Measurements from ENCODE around the gene UBTD2. TPM values are rescaled to one million over a fixed set of nuclear protein-coding genes. Genes with fewer than 3 reads are reported as not detected.
A peak's percentile ranks its signal among the peaks of the same experiment; 100 is the strongest.

The UBTD2 gene
- total and polyA plus RNA-seq, 2 donors from 2014 or later: 12.9 to 17.8 TPM

- FAIRE-seq (no peak), DNase-seq (no peak)
- H3K36me3 ChIP-seq (ENCODE audit: control insufficient read depth in 2 of 3, insufficient read depth in 3 of 3, low read length in 3 of 3): no peaks in the 10 kb centered on the region
- intact Hi-C loops (cut with DNase I): no loop called here
- H3K4me1 ChIP-seq (ENCODE audit: control insufficient read depth in 2 of 3, insufficient read depth in 2 of 3, low read depth in 1 of 3, low read length in 3 of 3): peaks cover 0 to 7% (median 0%) of the 10 kb centered on the region in 3 donors
- H3K4me3 ChIP-seq (ENCODE audit: low read length in 3 of 3): no peak overlapping the region
- no peak for TF ChIP-seq CTCF (IDR thresholded peaks at IDR 0.05; ENCODE audit: borderline replicate concordance, extremely low read depth, insufficient read depth)
- no peaks in the 10 kb centered on the region for H3K27me3 ChIP-seq (ENCODE audit: control insufficient read depth, insufficient read depth, low read length)
- H3K27ac ChIP-seq (ENCODE audit: low read depth in 2 of 2, low read length in 2 of 2): no peak overlapping the region
- no peak overlapping the region for H3K9ac ChIP-seq (ENCODE audit: low read length in 3 of 3)
- no peaks in the 10 kb centered on the region for H3K9me3 ChIP-seq (ENCODE audit: control insufficient read depth in 2 of 3, insufficient read depth in 1 of 3, low read length in 3 of 3)
Measured at GRCh38 chr5:172274951-172275753, 8.4 kb downstream of the UBTD2 start.

- H3K9me3 ChIP-seq (ENCODE audit: control insufficient read depth in 2 of 3, insufficient read depth in 1 of 3, low read length in 3 of 3): no peaks in the 10 kb centered on the region
- H3K9ac ChIP-seq (ENCODE audit: low read length in 3 of 3): no peak overlapping the region
- no peaks in the 10 kb centered on the region for H3K27me3 ChIP-seq (ENCODE audit: control insufficient read depth, insufficient read depth, low read length)
- no peak overlapping the region for H3K27ac ChIP-seq (ENCODE audit: low read depth in 2 of 2, low read length in 2 of 2)
- H3K4me3 ChIP-seq (ENCODE audit: low read length in 3 of 3): no peak overlapping the region
- intact Hi-C loops (cut with DNase I): no loop called here
- no peaks in the 10 kb centered on the region for H3K36me3 ChIP-seq (ENCODE audit: control insufficient read depth in 2 of 3, insufficient read depth in 3 of 3, low read length in 3 of 3)
- H3K4me1 ChIP-seq (ENCODE audit: control insufficient read depth in 2 of 3, insufficient read depth in 2 of 3, low read depth in 1 of 3, low read length in 3 of 3): peaks cover 0 to 7% (median 6%) of the 10 kb centered on the region in 3 donors
- TF ChIP-seq CTCF (IDR thresholded peaks at IDR 0.05; ENCODE audit: borderline replicate concordance, extremely low read depth, insufficient read depth): no peak
- FAIRE-seq (no peak), DNase-seq (no peak)
Measured at GRCh38 chr5:172267943-172268342, 15.6 kb downstream of the UBTD2 start.

GRCh38 chr5:172266676-172267092 is 16.9 kb downstream of the UBTD2 start:
- no peak for FAIRE-seq
- H3K27me3 ChIP-seq (ENCODE audit: control insufficient read depth, insufficient read depth, low read length): no peaks in the 10 kb centered on the region
- H3K4me3 ChIP-seq (ENCODE audit: low read length in 3 of 3): no peak overlapping the region
- peak in 3 of 5 donors; percentile 33 to 62 (median 43) for DNase-seq
- no peak for TF ChIP-seq CTCF (IDR thresholded peaks at IDR 0.05; ENCODE audit: borderline replicate concordance, extremely low read depth, insufficient read depth)
- peaks cover 0 to 7% (median 6%) of the 10 kb centered on the region in 3 donors for H3K4me1 ChIP-seq (ENCODE audit: control insufficient read depth in 2 of 3, insufficient read depth in 2 of 3, low read depth in 1 of 3, low read length in 3 of 3)
- H3K36me3 ChIP-seq (ENCODE audit: control insufficient read depth in 2 of 3, insufficient read depth in 3 of 3, low read length in 3 of 3): no peaks in the 10 kb centered on the region
- H3K9ac ChIP-seq (ENCODE audit: low read length in 3 of 3): no peak overlapping the region
- no peak overlapping the region for H3K27ac ChIP-seq (ENCODE audit: low read depth in 2 of 2, low read length in 2 of 2)
- no peaks in the 10 kb centered on the region for H3K9me3 ChIP-seq (ENCODE audit: control insufficient read depth in 2 of 3, insufficient read depth in 1 of 3, low read length in 3 of 3)
- intact Hi-C loops (cut with DNase I): no loop called here

Data from kidney (tissue), 14 donors.